H9 (cell line): Measurements from ENCODE around the gene SREBF2. TPM values are rescaled to one million over a fixed set of nuclear protein-coding genes. Genes with fewer than 3 reads are reported as not detected.
A peak's percentile ranks its signal among the peaks of the same experiment; 100 is the strongest.

Experiments
- DNase-seq: peaks from one replicate; pipeline ENCODE4 v3.0.0-alpha.2; 2017
- H2AFZ ChIP-seq: one replicate; pipeline ENCODE4 v1.6.1; 2013; ENCODE audit warnings: mild to moderate bottlenecking, low read length, control low read depth, moderate library complexity
- H2AK5ac ChIP-seq: 2 replicates; pipeline ENCODE4 v1.6.1; 2013; ENCODE audit warnings: low read length, control low read depth, mixed read lengths; ENCODE audit not compliant: insufficient read length
- H2BK120ac ChIP-seq: one replicate; pipeline ENCODE4 v1.6.1; 2013; ENCODE audit warnings: low read depth, mild to moderate bottlenecking, low read length, control low read depth, inconsistent platforms; ENCODE audit not compliant: poor library complexity, severe bottlenecking
- H2BK12ac ChIP-seq: 2 replicates; pipeline ENCODE4 v1.6.1; 2013; ENCODE audit warnings: low read length, control low read depth, mixed read lengths, low read depth; ENCODE audit not compliant: insufficient read length
- H2BK15ac ChIP-seq: 2 replicates; pipeline ENCODE4 v1.6.1; 2013; ENCODE audit warnings: low read depth, low read length, control low read depth
- H2BK20ac ChIP-seq: one replicate; pipeline ENCODE4 v1.6.1; 2013; ENCODE audit warnings: low read depth, mild to moderate bottlenecking, low read length, control low read depth, inconsistent platforms; ENCODE audit not compliant: poor library complexity, severe bottlenecking
- H2BK5ac ChIP-seq: 2 replicates; pipeline ENCODE4 v1.6.1; 2013; ENCODE audit warnings: low read length, control low read depth, mixed read lengths; ENCODE audit not compliant: insufficient read length
- H3K14ac ChIP-seq: 2 replicates; pipeline ENCODE4 v1.6.1; 2013; ENCODE audit warnings: low read length, control low read depth; ENCODE audit not compliant: insufficient read depth
- H3K18ac ChIP-seq: 2 replicates; pipeline ENCODE4 v1.6.1; 2013; ENCODE audit warnings: low read depth, mild to moderate bottlenecking, mixed read lengths, low read length, control low read depth; ENCODE audit not compliant: insufficient read length
- H3K23ac ChIP-seq: 2 replicates; pipeline ENCODE4 v1.6.1; 2013; ENCODE audit warnings: low read length, control low read depth, mixed read lengths, low read depth; ENCODE audit not compliant: insufficient read length
- H3K23me2 ChIP-seq: 2 replicates; pipeline ENCODE4 v1.6.1; 2013; ENCODE audit warnings: low read depth, mild to moderate bottlenecking, mixed read lengths, low read length, control low read depth; ENCODE audit not compliant: insufficient read length, poor library complexity, severe bottlenecking
- H3K27ac ChIP-seq: 2 replicates; pipeline ENCODE4 v1.5.1; 2013; ENCODE audit warnings: low read length, control low read depth, mixed read lengths, low read depth; ENCODE audit not compliant: insufficient read length
- H3K27me3 ChIP-seq: 2 replicates; pipeline ENCODE4 v1.6.1; 2013; ENCODE audit warnings: low read length, control low read depth, inconsistent platforms; ENCODE audit not compliant: insufficient read depth
- H3K4ac ChIP-seq: 2 replicates; pipeline ENCODE4 v1.6.1; 2013; ENCODE audit warnings: low read depth, mild to moderate bottlenecking, control low read depth, inconsistent platforms, low read length, moderate library complexity
- H3K4me1 ChIP-seq: 2 replicates; pipeline ENCODE4 v1.6.1; 2013; ENCODE audit warnings: low read length, control low read depth, inconsistent platforms; ENCODE audit not compliant: insufficient read depth
- H3K4me2 ChIP-seq: 2 replicates; pipeline ENCODE4 v1.6.1; 2013; ENCODE audit warnings: low read length, control low read depth, mixed read lengths; ENCODE audit not compliant: insufficient read length, insufficient read depth
- H3K56ac ChIP-seq: 2 replicates; pipeline ENCODE4 v1.6.1; 2013; ENCODE audit warnings: low read depth, mild to moderate bottlenecking, mixed read lengths, low read length, control low read depth; ENCODE audit not compliant: insufficient read length
- H3K79me1 ChIP-seq: 2 replicates; pipeline ENCODE4 v1.6.1; 2013; ENCODE audit warnings: low read depth, mild to moderate bottlenecking, moderate library complexity, low read length, control low read depth, inconsistent platforms; ENCODE audit not compliant: insufficient read depth, poor library complexity, severe bottlenecking
- H3K79me2 ChIP-seq: 2 replicates; pipeline ENCODE4 v1.6.1; 2013; ENCODE audit warnings: low read length, control low read depth, inconsistent platforms; ENCODE audit not compliant: insufficient read depth
- H3K9ac ChIP-seq: 2 replicates; pipeline ENCODE4 v1.6.1; 2013; ENCODE audit warnings: low read length, control low read depth, mixed read lengths; ENCODE audit not compliant: insufficient read length; ENCODE audit errors: extremely low read depth
- H3K9me3 ChIP-seq: one replicate; pipeline ENCODE4 v1.6.1; 2013; ENCODE audit warnings: low read depth, low read length, inconsistent platforms; ENCODE audit not compliant: control insufficient read depth
- H3T11ph ChIP-seq: one replicate; pipeline ENCODE4 v1.6.1; 2013; ENCODE audit warnings: mild to moderate bottlenecking, low read length, control low read depth, inconsistent platforms
- H4K20me1 ChIP-seq: one replicate; pipeline ENCODE4 v1.6.1; 2013; ENCODE audit not compliant: control insufficient read depth, insufficient read length, insufficient read depth
- H4K5ac ChIP-seq: 2 replicates; pipeline ENCODE4 v1.6.1; 2013; ENCODE audit warnings: low read depth, mild to moderate bottlenecking, mixed read lengths, low read length, control low read depth; ENCODE audit not compliant: insufficient read length
- H4K8ac ChIP-seq: replicated peaks from 2 replicates; pipeline ENCODE4 v1.6.1; 2013; ENCODE audit warnings: low read length, control low read depth, mixed read lengths, low read depth; ENCODE audit not compliant: insufficient read length
- H4K91ac ChIP-seq: 2 replicates; pipeline ENCODE4 v1.6.1; 2013; ENCODE audit warnings: low read depth, mild to moderate bottlenecking, moderate library complexity, mixed read lengths, low read length, control low read depth; ENCODE audit not compliant: insufficient read length
- H3K27ac Mint-ChIP-seq, 3 experiments: 2 replicates in 2 of 3; 3 replicates in 1 of 3; pipeline ENCODE4 v1.8.0; 2020 to 2021; ENCODE audit warnings: mixed read lengths in 3 of 3, mild to moderate bottlenecking in 1 of 3, moderate library complexity in 1 of 3
- H3K27me3 Mint-ChIP-seq: 2 replicates; pipeline ENCODE4 v1.8.0; 2021; ENCODE audit warnings: low read depth, mild to moderate bottlenecking, moderate library complexity, mixed read lengths
- H3K36me3 Mint-ChIP-seq, 3 experiments: 2 replicates in 2 of 3; 3 replicates in 1 of 3; pipeline ENCODE4 v1.8.0; 2020 to 2021; ENCODE audit warnings: low read depth in 3 of 3, mixed read lengths in 3 of 3; ENCODE audit not compliant: insufficient read depth in 1 of 3
- H3K4me1 Mint-ChIP-seq, 2 experiments: 2 replicates each; pipeline ENCODE4 v1.8.0; 2020; ENCODE audit warnings: mixed read lengths in 2 of 2
- H3K4me3 Mint-ChIP-seq, 2 experiments: 2 replicates in 1 of 2; 3 replicates in 1 of 2; pipeline ENCODE4 v1.8.0; 2020 to 2021; ENCODE audit warnings: mild to moderate bottlenecking in 2 of 2, mixed read lengths in 2 of 2, moderate library complexity in 1 of 2
- H3K9me3 Mint-ChIP-seq, 2 experiments: 2 replicates in 1 of 2; 3 replicates in 1 of 2; pipeline ENCODE4 v1.8.0; 2020; ENCODE audit warnings: mild to moderate bottlenecking in 2 of 2, mixed read lengths in 2 of 2, moderate library complexity in 1 of 2
- CTCF ChIP-seq: fragments of 200-600 bp; sonication (generic); conservative IDR thresholded peaks from 3 replicates; pipeline ENCODE4 v1.8.0; 2021; ENCODE audit warnings: antibody characterized with exemption, mild to moderate bottlenecking
- WGBS: extraction: QIAGEN DNeasy Blood & Tissue Kit; methylation state at CpG from one replicate; pipeline ENCODE4 v1.1.7; 2013; ENCODE audit warnings: missing lambda C conversion rate, low lambda C conversion rate, mixed read lengths; ENCODE audit not compliant: insufficient read length; ENCODE audit errors: extremely low coverage; 5-methylcytosine and 5-hydroxymethylcytosine counted together
- total RNA-seq: library from RNA; stranded (reverse); gene quantifications from 2 replicates; pipeline ENCODE4 v1.2.1, GENCODE V29; 2021

The SREBF2 gene
- total RNA-seq, 1 experiment from 2014 or later: 146 TPM

GRCh38 chr22:41891407-41891806 lies 58.5 kb downstream of the SREBF2 start:
- Histone ChIP-seq H3K56ac (no peak overlapping the region), H2BK120ac (no peak overlapping the region), H3K9me3 (no peaks in the 10 kb centered on the region), H3K9ac (no peak overlapping the region), H3T11ph (no peak overlapping the region), H3K4ac (no peak overlapping the region), H3K27me3 (no peaks in the 10 kb centered on the region), H3K79me2 (no peaks in the 10 kb centered on the region), H4K5ac (no peak overlapping the region), H3K79me1 (no peaks in the 10 kb centered on the region), H3K23ac (no peak overlapping the region), H3K18ac (no peak overlapping the region), H2AFZ (no peak overlapping the region), H3K27ac (no peak overlapping the region), H2BK15ac (no peak overlapping the region), H4K8ac (no peak overlapping the region), H2BK12ac (no peak overlapping the region), H3K4me1 (no peaks in the 10 kb centered on the region), H3K4me2 (no peak overlapping the region), H3K14ac (no peak overlapping the region), H4K91ac (no peak overlapping the region), H2BK20ac (no peak overlapping the region), H3K23me2 (no peaks in the 10 kb centered on the region), H2BK5ac (no peak overlapping the region), H4K20me1 (no peaks in the 10 kb centered on the region), H2AK5ac (no peak overlapping the region)
- Mint-ChIP-seq H3K27me3 (no peaks in the 10 kb centered on the region), H3K36me3 (peaks cover 42 to 87% (median 85%) of the 10 kb centered on the region in 3 experiments; a peak in 6 of 7 replicates), H3K4me3 (no peak overlapping the region), H3K9me3 (no peaks in the 10 kb centered on the region), H3K27ac (peak overlapping the region in 1 of 3 experiments; percentile 76; a peak in 1 of 7 replicates), H3K4me1 (no peaks in the 10 kb centered on the region)
- TF ChIP-seq CTCF: no peak
- DNase-seq: no peak
- WGBS: no CpG with 5 or more reads among the region's 9 CpGs
